Aorta (tissue), 5 donors: Measurements from ENCODE around the gene DBNDD2. TPM values are rescaled to one million over a fixed set of nuclear protein-coding genes. Genes with fewer than 3 reads are reported as not detected.

Source experiments
- ATAC-seq: fragments of 200-7000 bp; cut with Tn5 transposase; one replicate; pipeline ENCODE4 v1.9.1; 2022; ENCODE audit warnings: moderate library complexity; ENCODE audit not compliant: low FRiP score
- DNase-seq, 2 donors: peaks; one replicate each; pipeline ENCODE4 v3.0.0-alpha.2; 2020
- H3K27ac ChIP-seq, 2 donors: one replicate each; pipeline ENCODE4 v1.5.1; 2013; ENCODE audit warnings: low read length in 2 of 2, mild to moderate bottlenecking in 2 of 2, moderate library complexity in 2 of 2, control low read depth in 1 of 2, inconsistent platforms in 1 of 2, low read depth in 1 of 2
- H3K27me3 ChIP-seq, 2 donors: one replicate each; pipeline ENCODE4 v1.6.1; 2013; ENCODE audit warnings: control low read depth in 1 of 2, low read length in 1 of 2, mild to moderate bottlenecking in 1 of 2, moderate library complexity in 1 of 2; ENCODE audit not compliant: insufficient read depth in 2 of 2, control insufficient read depth in 1 of 2
- H3K36me3 ChIP-seq, 2 donors: one replicate each; pipeline ENCODE4 v1.6.1; 2013; ENCODE audit warnings: control low read depth in 1 of 2, low read length in 1 of 2, mild to moderate bottlenecking in 1 of 2; ENCODE audit not compliant: insufficient read depth in 2 of 2, control insufficient read depth in 1 of 2
- H3K4me1 ChIP-seq, 2 donors: one replicate each; pipeline ENCODE4 v1.6.1; 2013; ENCODE audit warnings: low read length in 2 of 2, control low read depth in 1 of 2, mild to moderate bottlenecking in 1 of 2, moderate library complexity in 1 of 2; ENCODE audit not compliant: insufficient read depth in 2 of 2, control insufficient read depth in 1 of 2
- H3K4me3 ChIP-seq, 2 donors: one replicate each; pipeline ENCODE4 v1.5.1; 2013; ENCODE audit warnings: low read length in 2 of 2, control low read depth in 1 of 2, mild to moderate bottlenecking in 1 of 2
- H3K9me3 ChIP-seq: one replicate; pipeline ENCODE4 v1.6.1; 2013; ENCODE audit warnings: mild to moderate bottlenecking, low read length; ENCODE audit not compliant: control insufficient read depth
- WGBS, 2 donors: extraction: QIAGEN DNeasy Blood & Tissue Kit; methylation state at CpG; one replicate each; pipeline ENCODE4 v1.1.7; 2013; 5-methylcytosine and 5-hydroxymethylcytosine counted together
- intact Hi-C, 2 donors: fragments of 100-400 bp; cut with DNase I; formaldehyde crosslinking; loops; one replicate each; pipeline versions ENCODE4 v1.14.2 to v1.15.0; 2022
- polyA plus RNA-seq, 2 donors: library from polyadenylated mRNA; stranded (reverse); fragments of 200-250 nt; gene quantifications; one replicate each; pipeline ENCODE4 v1.2.3, GENCODE V29; 2013
- total RNA-seq, 2 donors: library from RNA; stranded (reverse); fragmentation: NEBNext Ultra II Directional; extraction: Animal tissue kit (Norgen Biotek cat#: 25700); gene quantifications; one replicate each; pipeline ENCODE4 v1.2.1, GENCODE V29; 2021
- donor health status: healthy with polysubstance abuse.
- donor health status: Bipolar disorder and iron deficiency.
- donor health status: DM: no; HTN: no; CAD: no.
- donor health status: DM: no; HTN: no; CAD: no.
- donor health status: DM: yes; HTN: yes; CAD: no.

DBNDD2 gene
- total and polyA plus RNA-seq, 4 donors, result 104 to 231 (median 131) TPM

DNA sequence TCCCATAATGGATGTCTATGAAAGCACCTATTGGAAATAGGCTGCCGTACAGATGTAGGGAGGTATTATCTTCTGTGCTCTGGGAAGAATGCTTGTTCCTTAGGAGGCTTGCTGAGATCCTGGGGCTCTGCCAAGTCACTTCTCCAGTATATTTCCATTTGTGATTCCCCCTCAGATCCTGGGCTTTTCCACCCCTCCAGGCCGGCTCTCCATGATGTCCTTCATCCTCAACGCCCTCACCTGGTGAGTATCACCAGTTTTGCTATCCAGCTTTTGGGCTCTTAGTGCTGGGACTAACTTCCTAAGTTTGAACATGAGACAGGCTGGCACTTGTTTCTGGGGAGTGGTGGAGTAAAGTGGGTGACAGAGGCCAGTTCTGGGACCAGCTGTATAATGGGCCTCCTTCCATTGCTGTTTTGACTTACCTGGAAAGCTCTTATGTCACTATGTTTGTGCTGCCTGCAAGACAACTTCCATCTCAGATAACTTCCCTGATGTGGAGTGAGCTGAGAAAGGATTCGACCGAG is 42.6 kb upstream of the DBNDD2 start:
- 88 to 89% methylated on average over 5 of the region's 5 CpGs for WGBS, 2 donors
- no peaks in the 10 kb centered on the region for H3K4me1 ChIP-seq
- intact Hi-C loops, result no loop called here
- H3K4me3 ChIP-seq, result no peak overlapping the region
- DNase-seq, result no peak
- no peak overlapping the region for H3K27ac ChIP-seq
- H3K36me3 ChIP-seq, result peaks cover 3 to 11% of the 10 kb centered on the region in 2 donors
- no peaks in the 10 kb centered on the region for H3K9me3 ChIP-seq
- ATAC-seq, result no peak
- H3K27me3 ChIP-seq, result no peaks in the 10 kb centered on the region

DNA sequence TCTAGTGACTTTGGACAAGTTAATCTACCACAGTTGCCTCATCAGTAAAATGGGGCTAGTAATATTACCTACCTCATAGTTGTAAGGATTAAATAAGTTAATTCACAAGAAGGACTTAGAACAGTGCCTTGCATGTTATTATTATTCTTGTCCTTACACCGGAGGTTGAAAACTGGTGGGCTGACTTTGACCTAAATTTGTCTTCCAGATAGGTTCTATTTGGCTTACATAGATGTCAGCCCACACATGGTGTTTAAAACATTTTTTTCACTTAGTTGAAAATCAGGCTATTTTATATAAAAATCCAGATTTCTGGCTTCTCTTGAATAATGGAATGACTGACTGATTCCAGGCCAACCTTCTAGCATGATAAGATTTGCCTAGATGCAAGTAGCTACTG is 41.9 kb upstream of the DBNDD2 start:
- intact Hi-C loops, result no loop called here
- ATAC-seq (no peak), DNase-seq (no peak)
- Histone ChIP-seq H3K9me3 (no peaks in the 10 kb centered on the region), H3K4me3 (no peak overlapping the region), H3K4me1 (no peaks in the 10 kb centered on the region), H3K27me3 (no peaks in the 10 kb centered on the region), H3K27ac (no peak overlapping the region), H3K36me3 (peaks cover 3 to 11% of the 10 kb centered on the region in 2 donors)
- 46 to 63% methylated on average over 1 of the region's 1 CpG for WGBS, 2 donors

DNA sequence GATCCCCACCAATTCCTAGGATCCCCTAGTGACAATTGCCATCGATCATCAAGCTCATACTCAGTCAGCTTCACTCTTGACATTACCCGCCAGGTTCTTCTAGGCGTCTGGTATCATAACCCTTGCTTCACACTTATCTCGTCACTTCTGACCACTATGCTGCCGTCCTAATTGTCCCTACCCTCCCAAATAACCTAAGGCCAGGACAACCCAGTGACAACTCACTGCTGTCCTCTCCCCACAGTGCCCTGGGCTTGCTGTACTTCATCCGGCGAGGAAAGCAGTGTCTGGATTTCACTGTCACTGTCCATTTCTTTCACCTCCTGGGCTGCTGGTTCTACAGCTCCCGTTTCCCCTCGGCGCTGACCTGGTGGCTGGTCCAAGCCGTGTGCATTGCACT is 41.5 kb upstream of the DBNDD2 start:
- no peaks in the 10 kb centered on the region for H3K9me3 ChIP-seq
- peaks cover 3 to 11% of the 10 kb centered on the region in 2 donors for H3K36me3 ChIP-seq
- ATAC-seq (no peak), DNase-seq (no peak)
- no peak overlapping the region for H3K27ac ChIP-seq
- H3K27me3 ChIP-seq, result no peaks in the 10 kb centered on the region
- no peaks in the 10 kb centered on the region for H3K4me1 ChIP-seq
- intact Hi-C loops, result no loop called here
- H3K4me3 ChIP-seq, result no peak overlapping the region
- WGBS, 2 donors, result 83 to 91% methylated on average over 11 of the region's 11 CpGs

DNA sequence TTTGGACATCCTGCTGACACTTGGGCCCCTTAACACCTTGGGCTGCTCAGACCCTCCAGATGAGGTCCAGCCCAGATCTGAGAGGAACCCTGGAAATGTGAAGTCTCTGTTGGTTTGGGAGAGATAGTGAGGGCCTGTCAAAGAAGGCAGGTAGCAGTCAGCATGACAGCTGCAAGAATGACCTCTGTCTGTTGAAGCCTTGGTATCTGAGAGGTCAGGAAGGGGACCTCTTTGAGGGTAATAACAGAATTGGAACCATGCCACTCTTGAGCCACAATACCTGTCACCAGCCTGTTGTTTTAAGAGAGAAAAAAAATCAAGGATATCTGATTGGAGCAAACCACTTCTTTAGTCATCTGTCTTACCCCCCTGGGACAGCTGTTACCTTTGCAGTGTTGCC is 41.0 kb upstream of the DBNDD2 start:
- no peak overlapping the region for H3K27ac ChIP-seq
- H3K27me3 ChIP-seq, result no peaks in the 10 kb centered on the region
- peaks cover 3 to 11% of the 10 kb centered on the region in 2 donors for H3K36me3 ChIP-seq
- DNase-seq (no peak), ATAC-seq (no peak)
- no peaks in the 10 kb centered on the region for H3K4me1 ChIP-seq
- no peak overlapping the region for H3K4me3 ChIP-seq
- H3K9me3 ChIP-seq, result no peaks in the 10 kb centered on the region
- intact Hi-C loops, result no loop called here

DNA sequence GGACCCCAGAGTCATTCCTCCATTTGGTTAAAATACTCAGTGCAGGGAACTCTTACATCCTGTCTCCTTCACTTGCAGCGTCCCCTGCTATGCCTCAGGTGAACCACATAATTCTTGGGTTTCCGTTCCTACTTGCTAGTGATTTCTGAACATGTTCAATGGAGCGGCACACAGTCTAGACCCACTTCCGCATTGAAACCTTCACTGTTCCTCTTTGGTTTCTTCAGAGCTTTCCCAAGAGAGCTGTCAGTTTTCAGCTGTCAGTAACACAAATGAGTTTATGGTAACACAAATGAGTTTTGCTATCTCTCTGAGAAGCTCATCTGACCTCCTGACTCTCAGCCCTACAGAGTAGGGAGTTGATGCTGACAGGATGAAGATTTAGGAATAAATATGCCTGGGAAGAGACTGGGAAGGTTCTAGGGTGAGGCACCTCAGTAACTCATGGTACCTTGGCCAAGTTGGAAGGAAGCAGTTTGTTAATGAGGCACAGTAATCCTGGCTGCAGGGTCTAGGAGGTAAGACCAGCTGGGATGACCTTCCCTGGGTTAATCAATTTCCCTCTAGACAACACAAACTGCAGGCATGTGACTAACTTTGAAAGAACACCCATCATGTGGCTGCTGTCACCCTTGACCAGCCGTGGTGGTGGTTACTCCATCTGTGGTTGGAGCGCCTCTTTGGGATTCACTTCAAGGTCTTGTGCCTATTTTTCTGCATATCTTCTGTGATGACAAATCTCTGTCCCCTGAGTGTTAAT is 39.7 kb upstream of the DBNDD2 start:
- no peak overlapping the region for H3K27ac ChIP-seq

DNA sequence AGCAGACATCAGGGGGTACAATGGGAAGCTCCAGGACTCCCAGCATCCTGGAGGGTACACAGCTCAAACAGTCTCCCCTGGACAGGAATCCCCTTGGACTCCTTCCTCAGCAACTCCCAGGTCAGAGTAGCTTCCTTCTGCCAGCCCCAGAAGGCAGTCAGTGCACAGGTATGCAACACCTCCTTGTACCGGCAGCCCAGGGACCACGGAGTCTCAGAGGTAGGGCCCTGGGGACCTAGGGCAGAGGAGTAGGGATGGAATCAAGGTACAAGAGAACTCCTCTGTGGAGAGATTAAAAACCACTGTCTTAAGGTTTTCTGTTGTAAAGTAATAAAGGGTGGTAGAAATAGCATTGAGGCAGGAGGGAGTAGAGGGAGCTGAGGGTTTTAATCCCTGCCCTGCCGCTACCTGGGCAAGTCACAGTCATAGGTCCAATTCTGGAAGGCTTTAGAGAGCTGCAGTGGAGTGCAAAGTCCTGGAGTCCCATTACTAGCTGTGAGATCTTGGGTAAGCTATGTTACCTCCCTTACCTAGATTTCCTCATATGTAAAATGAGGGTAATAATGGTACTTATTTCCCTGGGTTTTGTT is 37.4 kb upstream of the DBNDD2 start:
- H3K4me1 ChIP-seq, result no peaks in the 10 kb centered on the region
- H3K27ac ChIP-seq, result no peak overlapping the region
- ATAC-seq (no peak), DNase-seq (no peak)
- H3K36me3 ChIP-seq, result peaks cover 3 to 11% of the 10 kb centered on the region in 2 donors
- H3K9me3 ChIP-seq, result no peaks in the 10 kb centered on the region
- intact Hi-C loops, result loop anchor here (5.0 kb wide), 4 partner anchors 47 to 67 kb away; partner anchors contain the start of gene PIGT (in 1 of the 2)
- 71 to 75% methylated on average over 3 of the region's 3 CpGs for WGBS, 2 donors
- H3K27me3 ChIP-seq, result no peaks in the 10 kb centered on the region
- no peak overlapping the region for H3K4me3 ChIP-seq

More for the DNA sequence above, 39.7 kb upstream of the DBNDD2 start:
- Histone ChIP-seq H3K4me1 (no peaks in the 10 kb centered on the region), H3K36me3 (peaks cover 3 to 11% of the 10 kb centered on the region in 2 donors), H3K27me3 (no peaks in the 10 kb centered on the region), H3K9me3 (no peaks in the 10 kb centered on the region), H3K4me3 (no peak overlapping the region)
- ATAC-seq (no peak), DNase-seq (no peak)
- WGBS, 2 donors, result 81 to 85% methylated on average over 6 of the region's 6 CpGs
- intact Hi-C loops, result no loop called here

DNA sequence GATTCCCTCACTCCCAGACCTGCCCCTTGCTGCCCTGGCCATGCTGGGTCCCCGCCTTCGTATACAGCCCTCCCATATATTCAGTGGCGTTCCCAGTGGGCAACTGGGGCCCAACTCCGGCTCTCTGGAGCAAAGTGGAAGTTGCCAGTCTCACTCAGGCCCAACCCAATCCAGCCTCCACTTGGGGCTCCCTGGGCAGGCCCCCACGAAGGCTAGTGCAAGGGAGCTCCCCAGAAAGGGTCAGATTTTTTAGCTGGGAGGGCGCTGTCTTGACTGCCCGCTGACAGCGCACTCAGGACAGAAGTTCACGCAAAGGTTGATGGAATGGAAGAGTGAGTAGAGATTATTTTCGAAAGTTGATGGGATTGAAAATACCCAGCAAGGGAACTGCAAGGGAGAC is 35.8 kb upstream of the DBNDD2 start:
- 68 to 72% methylated on average over 10 of the region's 10 CpGs for WGBS, 2 donors
- Histone ChIP-seq H3K9me3 (no peaks in the 10 kb centered on the region), H3K4me1 (no peaks in the 10 kb centered on the region), H3K4me3 (no peak overlapping the region), H3K27me3 (no peaks in the 10 kb centered on the region), H3K27ac (peak overlapping the region in 1 of 2 donors; percentile 84), H3K36me3 (peaks cover 0 to 6% of the 10 kb centered on the region in 2 donors)
- no peak for ATAC-seq
- DNase-seq, result no peak
- intact Hi-C loops, result loop anchor here (5.0 kb wide), 4 partner anchors 45 to 65 kb away; partner anchors contain the start of gene PIGT (in 1 of the 2)

DNA sequence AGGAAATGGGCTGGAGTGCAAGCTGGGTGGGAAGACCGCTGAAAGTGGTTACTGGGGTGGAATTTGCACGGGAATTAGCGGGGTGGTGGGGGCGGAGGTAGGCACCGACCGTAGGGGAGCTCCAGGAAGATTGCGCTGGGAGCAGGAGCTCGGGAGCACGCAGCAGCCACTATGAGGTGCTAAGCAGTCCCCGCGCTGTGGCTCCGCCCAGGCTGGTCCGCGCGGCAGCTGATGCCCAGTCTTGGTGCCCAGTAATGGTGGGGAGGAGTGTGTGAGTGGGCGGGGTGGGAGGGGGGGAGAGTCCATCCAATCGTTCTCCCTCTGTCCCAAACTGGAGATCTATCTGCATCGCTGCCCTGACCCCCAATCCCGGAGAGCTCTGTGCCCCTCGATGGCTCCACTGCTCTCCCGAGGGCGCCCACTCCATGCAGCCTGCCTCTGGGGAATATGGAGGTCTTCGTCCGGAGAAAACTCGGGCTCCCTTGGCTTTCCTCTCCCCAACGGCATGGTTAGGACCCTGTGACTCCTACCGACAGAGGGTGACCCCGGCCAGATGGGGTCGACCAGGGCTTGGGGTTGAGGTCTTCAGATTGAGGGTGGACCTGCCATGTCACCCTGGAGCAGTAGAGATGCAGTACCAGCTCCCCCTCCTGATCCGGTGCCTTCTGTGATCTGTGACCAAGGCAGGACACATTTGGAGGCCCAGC is 35.3 kb upstream of the DBNDD2 start:
- peak; percentile 84 to 90 for DNase-seq

More for the DNA sequence above, 35.3 kb upstream of the DBNDD2 start:
- ATAC-seq, result peak; percentile 88
- Histone ChIP-seq H3K27me3 (no peaks in the 10 kb centered on the region), H3K4me3 (peak overlapping the region; percentile 37 to 46), H3K4me1 (no peaks in the 10 kb centered on the region), H3K9me3 (no peaks in the 10 kb centered on the region), H3K27ac (peak overlapping the region; percentile 44 to 92), H3K36me3 (peaks cover 0 to under 1% of the 10 kb centered on the region in 2 donors)
- intact Hi-C loops, result loop anchor here (1.0 to 5.0 kb wide), 5 partner anchors 34 to 65 kb away; partner anchors contain the start of gene PIGT (in 1 of the 2)
- 10% methylated on average over 26 to 30 of the region's 30 CpGs for WGBS, 2 donors
